Pulmonary artery endothelial cell (primary cell): Measurements from ENCODE around the gene CTTN. TPM values are rescaled to one million over a fixed set of nuclear protein-coding genes. Genes with fewer than 3 reads are reported as not detected.

ENCODE experiments used
- DNase-seq: peaks from one replicate; pipeline ENCODE4 v3.0.0-alpha.2; 2011; ENCODE audit warnings: low read depth, low spot score
- total RNA-seq: library from RNA; depleted of rRNA; stranded (reverse); fragments of >200 nt; gene quantifications from 2 replicates; pipeline ENCODE4 v1.2.3, GENCODE V29; 2014

CTTN gene
- total RNA-seq, 1 donor from 2014 or later = 350 TPM

DNA sequence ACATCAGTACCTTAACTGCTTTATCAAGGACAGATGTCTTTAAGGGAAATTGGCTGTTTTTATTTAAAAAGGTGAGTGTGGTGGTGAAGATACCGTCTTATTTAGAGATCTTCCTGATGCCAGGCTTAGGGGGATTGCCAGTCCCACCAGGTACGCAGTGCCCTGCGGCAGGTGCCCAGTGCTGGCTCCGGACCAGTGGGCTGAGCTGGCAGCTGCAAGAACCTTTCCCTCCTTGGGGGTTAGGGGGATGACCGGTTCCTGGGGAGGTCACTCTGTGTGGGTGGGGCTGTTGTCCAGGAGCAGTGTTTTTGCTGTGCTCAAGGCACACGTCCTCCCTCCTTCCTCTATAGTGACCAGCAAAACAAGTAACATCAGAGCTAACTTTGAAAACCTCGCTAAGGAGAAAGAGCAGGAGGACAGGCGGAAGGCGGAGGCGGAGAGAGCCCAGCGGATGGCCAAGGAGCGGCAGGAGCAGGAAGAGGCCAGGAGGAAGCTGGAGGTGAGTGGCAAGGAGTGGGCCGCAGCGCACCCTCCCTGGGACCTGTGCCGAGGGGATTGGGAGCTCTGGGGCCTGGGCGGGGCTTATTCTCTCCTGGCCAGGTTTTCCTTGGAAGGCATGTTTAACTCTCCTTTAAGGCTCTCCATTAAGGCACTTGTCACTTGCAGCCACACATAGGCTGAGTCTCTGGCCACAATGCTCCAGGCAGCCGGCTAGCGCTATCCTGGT, 30.5 kb downstream of the CTTN start:
- DNase-seq = no peak

GRCh38 chr11:70429428-70429705, 31.0 kb downstream of the CTTN start:
- no peak for DNase-seq

DNA sequence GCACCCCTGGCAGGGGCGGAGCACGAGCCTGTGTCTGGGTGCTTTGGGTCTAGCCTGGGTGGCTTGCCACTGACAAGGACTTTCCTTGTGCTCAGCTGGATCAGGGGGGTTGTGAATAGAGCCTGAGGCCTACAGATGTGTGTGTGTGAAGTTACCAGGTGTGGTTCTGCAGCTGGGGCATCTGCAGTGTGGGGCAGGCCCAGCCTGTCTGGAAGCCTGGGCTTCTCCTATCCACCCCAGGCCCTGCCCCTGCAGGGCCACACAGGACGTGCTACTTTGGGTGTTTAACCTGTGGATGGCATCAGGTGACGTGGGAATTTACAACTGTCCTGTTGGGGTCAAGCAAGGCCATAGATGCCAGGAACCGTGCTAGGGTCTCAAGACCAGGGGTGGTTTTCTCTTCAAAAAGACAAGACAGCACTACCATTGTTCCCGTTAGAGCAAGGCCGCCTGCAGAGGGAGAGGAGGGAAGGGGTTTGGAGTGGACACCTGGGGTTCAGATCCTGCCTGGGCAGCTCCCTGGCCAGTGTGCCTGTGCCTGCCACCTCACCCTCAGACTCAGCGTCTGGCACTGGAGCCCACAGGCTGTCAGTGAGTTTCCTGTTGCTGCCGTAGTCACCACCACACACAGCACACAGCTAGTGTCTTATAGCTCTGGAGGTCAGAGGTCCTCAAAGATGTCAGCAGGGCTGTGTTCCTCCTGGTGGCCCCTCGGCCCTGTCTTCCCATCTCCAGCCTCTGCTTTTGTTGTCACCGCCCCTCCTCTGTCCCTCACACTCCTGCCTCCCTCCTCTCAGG, 31.6 kb downstream of the CTTN start:
- no peak for DNase-seq

- no peak for DNase-seq
These were observed 32.6 kb downstream of the CTTN start for GRCh38 chr11:70430671-70431574.

DNA sequence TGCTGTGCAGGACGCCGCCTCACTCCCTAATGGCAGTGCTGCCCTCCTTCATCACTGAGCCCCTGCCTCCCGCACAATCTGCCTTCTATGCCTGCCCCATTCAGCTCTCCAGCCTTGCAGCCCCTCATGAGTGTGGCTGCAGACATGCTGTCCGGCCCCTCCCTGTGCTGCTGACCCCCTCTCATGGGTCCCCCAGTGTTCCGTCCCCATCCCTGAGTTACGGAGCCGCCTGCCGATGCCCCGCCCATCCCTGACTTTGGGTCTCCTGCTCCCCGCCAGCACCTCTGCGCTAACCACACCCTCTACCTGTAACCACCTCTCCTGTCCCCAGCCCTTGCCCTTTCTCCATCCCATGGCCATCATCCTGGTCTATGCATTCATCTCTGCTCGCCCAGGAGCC, 33.3 kb downstream of the CTTN start:
- DNase-seq = no peak

- DNase-seq = no peak
These were observed 33.7 kb downstream of the CTTN start for GRCh38 chr11:70432065-70432464.

DNA sequence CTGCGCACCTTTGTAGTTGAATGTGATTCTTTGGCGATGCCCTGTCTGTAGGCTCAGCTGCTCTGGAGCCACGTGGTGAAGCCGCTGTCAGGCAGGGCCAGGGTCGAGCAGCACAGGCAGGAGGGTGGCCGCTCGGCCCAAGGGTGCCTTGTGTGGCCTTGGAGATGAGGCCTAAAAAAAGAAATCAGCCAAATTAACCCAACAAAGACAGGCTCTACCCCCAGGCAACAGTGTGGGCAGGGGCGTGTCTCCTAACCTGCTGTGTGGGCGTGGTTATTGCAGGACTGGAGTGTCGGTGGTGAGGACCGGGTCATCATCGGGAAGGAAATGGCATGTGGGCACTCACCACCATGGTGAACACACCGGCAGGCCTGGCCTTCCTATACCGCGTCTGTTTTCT, 34.3 kb downstream of the CTTN start:
- DNase-seq = no peak

DNA sequence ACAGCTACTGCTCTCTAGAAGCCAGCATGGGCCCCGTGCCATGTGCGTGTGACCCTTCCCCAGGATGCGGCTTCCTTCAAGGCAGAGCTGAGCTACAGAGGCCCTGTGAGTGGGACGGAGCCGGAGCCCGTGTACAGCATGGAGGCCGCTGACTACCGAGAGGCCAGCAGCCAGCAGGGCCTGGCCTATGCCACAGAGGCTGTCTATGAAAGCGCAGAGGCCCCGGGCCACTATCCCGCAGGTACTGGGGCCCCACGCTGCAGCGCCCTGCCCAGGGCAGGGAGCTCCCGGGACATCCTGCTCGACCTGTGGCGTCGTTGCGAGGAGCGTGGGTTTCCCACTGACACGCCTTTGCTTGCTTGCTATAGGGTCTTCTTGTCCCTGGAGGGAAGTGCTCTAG, 34.7 kb downstream of the CTTN start:
- DNase-seq = no peak

- no peak for DNase-seq
These were observed 35.2 kb downstream of the CTTN start for GRCh38 chr11:70433526-70433925.

DNA sequence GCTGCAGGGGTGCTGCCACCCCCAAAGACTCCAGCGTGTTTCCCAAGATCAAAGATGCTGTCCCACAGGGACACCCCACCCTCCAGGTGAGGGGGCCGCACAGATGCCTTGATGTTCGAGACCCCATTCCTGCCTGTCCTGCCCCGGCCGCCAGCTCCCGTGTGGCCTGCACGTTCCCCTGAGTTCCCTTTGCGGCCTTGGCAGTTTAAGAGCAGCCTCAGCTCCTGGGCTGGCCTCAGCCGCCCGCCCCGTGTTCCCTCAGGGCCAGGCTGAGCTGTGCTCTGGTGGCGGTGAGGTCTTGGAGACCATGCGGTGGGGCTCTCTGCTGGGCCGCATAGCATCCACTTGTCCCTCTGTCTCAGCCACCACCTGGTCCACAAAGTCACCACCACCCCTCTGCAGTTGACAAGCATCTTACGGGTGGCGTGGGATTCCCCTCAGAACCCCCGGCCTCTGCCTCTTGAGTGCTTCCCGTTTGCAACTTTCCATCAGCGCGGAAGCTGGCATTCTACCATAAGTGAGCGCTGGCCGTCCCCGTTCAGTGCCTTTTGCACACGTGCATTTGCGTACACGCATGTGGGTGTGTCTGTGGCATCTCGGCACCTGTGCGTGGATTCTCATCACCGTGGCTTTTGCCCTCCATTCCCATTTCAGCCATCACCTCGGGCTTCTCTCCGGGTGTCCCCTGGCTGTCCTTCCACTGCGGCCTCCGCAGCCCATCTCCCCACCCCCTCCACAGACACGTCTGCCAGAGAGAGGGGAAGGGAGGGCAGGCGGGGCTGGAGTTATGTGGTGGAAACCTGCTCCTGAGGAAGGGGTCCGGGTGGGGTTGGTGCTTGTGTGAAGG, 35.9 kb downstream of the CTTN start:
- DNase-seq = no peak

DNA sequence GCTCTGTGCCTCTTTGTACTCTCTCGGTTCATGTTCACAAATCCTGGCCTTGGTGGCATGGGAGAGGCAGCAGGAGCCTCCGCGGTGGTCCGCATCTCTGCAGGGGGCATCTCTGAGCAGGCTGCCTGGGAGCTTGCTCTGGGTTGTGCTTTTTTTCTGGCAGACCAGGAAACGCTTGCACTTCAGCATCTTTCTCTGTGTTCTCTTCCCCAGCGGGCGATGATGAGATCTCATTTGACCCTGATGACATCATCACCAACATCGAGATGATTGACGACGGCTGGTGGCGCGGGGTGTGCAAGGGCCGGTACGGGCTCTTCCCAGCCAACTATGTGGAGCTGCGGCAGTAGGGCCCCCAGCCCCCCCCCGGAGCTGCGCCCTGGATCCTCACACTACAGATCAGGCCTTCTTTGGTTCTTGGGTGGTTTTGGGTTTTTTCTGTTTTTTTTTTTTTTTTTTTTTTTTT, 36.5 kb downstream of the CTTN start:
- no peak for DNase-seq

DNA sequence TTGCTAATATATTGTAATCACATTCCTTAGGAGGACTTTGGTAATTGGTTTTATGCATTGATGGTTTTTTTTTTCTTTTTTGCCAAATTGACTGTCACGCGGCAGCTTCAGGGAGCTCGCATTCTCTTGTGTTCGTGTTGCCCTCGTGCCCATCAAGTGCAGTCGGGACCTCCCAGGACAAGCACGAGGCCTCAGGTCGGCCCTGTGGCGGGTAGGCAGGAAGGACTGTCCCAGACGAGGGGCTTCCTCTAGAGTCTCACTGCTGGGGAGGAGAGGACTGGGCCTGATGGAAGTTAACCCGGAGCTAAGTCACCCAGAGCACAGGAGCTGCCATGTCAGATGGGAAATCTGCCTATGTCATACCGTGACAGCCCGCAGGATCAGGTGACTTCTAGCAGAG, 37.0 kb downstream of the CTTN start:
- no peak for DNase-seq

GRCh38 chr11:70435765-70436500, 37.6 kb downstream of the CTTN start:
- DNase-seq = no peak

DNA sequence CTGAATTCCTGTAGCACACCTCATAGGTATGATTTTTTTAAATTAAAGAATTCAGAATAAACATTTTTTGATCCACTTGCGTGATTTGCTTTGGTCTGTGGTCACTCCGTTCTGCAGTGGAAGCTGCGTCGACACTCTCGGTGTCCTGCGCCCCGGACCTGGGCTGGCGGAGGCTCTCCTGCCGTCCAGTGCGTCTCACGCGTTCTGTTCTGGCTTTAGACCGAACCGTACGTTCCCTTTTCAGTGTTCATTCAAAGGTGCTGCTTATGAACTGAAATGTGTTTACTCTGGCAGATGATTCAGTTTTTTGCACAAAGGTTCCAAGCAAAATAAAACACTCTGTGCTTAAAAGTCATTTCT, 38.2 kb downstream of the CTTN start:
- DNase-seq = no peak

DNA sequence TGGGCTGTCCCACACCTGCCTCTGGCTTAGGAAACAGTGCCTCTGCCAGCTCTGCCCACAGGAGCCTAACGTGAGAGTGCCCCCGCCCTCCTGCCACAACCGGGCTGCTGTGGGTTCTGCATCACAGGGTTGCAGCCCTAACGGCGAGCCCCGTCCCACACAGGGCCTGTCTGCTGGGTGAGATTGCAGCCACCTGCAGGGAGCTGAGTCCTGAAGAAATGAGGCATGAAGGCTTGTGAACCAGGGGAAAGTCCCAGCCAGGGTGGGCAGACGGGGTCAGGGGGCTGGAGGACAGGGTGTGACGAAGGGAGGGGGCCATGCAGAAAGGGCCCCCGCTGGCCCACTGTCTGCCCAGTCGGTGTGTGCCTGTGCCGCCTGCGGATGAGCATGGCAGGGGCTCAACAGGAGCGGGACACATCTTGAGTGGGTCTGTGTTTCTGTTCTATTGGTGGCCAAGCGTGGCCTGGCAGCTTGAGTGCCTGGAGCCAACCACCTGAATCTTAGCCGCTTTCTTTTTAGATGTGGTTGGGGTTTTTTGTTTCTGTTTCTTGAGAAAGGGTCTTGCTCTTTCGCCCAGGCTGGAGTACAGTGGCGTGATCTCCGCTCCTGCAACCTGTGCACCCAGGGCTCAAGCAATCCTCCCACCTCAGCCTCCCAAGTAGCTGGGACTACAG, 38.9 kb downstream of the CTTN start:
- no peak for DNase-seq

DNA sequence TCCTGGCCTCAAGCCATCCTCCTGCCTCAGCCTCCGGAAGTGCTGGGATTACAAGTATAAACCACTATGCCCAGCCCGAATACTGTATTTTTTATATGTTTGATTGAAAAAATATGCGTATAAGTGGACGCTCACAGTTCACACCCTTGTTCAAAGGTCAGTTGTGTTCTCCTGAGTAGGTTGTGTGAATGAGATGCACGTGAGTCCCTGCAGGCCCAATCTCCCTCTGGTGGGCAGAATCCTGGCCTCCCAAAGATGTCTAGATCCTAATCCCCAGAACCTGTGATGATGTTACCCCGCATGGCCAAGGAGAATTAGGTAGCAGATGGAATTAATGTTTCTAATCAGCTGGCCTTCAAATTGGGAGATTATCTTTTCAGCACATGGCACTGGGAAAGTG, 41.9 kb downstream of the CTTN start:
- no peak for DNase-seq

- DNase-seq = no peak
These were observed 45.4 kb downstream of the CTTN start for GRCh38 chr11:70443773-70444030.

GRCh38 chr11:70445091-70445490, 46.8 kb downstream of the CTTN start:
- no peak for DNase-seq

DNA sequence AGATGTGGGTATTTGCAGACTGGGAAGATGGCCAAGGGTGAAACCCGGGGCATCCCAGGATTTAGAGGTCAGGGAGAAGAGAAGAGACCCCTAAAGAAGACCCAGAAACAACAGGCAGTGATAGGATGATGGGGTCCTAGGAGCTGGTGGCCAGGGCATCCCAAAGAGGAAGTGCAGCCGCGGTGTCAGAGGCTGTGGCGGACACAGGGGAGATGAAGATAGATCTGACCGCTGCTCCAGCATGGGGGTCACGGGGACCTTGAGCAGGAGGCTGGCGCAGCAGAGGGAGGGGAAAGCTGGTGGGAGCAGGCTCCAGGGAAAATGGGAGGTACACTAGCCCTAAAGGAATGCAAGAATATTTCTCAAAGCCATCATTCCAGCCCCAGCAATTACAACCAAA, 47.3 kb downstream of the CTTN start:
- DNase-seq = no peak

DNA sequence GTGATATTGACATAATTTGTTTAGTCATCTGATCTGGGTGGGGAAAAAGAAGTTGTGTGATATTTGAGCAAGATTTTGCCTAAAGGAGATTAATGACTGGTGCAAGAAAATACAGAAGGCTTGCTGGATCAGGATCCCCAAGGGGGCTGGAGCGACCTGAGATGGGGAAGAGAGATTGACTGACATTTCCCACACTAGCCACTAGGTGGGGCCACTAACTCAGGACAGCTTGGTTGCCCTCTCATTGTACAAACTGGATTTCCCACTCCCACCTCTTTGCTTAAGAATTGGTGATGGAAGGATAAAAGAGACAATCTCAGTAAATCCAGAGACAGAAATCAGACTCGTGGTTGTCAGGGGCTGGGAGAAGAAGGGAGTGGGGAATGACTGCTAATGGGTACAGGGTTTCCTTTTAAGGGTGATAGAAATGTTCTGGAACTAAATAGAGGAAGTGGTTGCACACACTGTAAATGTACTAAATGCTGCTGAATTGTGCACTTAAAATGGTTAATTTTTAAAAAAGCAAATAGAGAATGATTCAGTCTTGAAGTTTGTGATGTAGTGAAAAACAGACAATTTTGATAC, 50.7 kb downstream of the CTTN start:
- no peak for DNase-seq
